HG03025 (cell line): ENCODE data around the gene PGGHG.
A peak's percentile ranks its signal among the peaks of the same experiment; 100 is the strongest.

Source experiments
- ATAC-seq: cut with Tn5 transposase; IDR thresholded peaks from one replicate; pipeline ENCODE4 v1.9.1; 2021; ENCODE audit warnings: mild to moderate bottlenecking, moderate library complexity; ENCODE audit not compliant: unreplicated experiment, low FRiP score

The PGGHG gene

DNA sequence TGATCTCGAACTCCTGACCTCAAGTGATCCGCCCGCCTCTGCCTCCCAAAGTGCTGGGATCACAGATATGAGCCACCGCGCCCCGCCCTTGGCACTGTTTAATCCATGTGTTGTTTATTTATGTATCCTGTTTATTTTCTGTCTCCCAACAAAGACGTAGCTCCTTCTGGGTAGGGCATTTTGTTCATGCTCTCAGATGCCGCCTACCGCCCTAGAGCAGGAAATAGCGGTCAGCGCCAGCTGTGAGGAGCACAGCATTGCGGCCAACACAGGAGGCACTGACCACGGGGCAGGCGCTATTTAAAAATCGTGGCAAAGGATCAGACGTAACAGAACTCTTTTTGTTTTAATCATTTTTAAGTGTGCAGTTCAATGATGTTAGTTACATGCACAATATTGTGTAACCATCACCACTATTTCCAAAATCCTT, 20.2 kb upstream of the PGGHG start:
- ATAC-seq = peak; percentile 45

DNA sequence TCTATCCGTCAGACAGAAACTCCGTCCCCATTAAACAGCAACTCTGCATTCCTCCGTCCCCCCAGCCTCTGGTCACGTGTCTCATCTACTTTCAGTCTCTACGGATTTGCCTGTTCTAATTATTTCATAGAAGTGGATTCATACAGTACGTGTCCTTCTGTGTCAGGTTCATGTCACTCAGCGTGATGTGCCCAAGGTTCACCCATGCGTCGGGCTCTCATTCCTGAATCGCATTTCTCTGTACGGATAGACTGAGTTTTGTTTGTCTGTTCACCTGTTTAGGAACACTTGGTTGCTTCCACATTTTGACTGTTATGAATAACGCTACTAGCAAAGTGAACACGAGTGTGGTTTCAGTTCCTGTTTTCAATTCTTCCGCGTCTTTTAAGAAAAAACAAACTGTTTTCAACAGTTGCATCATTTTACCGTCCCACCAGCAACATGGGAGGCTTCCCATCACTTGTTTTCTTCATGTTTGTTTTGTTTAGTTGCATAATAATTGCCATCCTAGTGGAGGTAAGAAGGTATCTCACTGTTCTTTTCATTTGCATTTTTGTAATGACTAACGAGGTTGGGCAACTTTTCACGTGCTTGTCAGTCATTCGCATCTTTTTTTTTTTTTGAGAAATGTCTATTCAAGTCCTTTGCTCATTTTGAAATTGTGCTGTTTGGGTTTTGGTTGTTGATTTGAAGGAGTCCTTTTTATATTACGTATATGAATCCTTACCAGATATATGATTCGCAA, 19.6 kb upstream of the PGGHG start:
- peak; percentile 66 for ATAC-seq

DNA sequence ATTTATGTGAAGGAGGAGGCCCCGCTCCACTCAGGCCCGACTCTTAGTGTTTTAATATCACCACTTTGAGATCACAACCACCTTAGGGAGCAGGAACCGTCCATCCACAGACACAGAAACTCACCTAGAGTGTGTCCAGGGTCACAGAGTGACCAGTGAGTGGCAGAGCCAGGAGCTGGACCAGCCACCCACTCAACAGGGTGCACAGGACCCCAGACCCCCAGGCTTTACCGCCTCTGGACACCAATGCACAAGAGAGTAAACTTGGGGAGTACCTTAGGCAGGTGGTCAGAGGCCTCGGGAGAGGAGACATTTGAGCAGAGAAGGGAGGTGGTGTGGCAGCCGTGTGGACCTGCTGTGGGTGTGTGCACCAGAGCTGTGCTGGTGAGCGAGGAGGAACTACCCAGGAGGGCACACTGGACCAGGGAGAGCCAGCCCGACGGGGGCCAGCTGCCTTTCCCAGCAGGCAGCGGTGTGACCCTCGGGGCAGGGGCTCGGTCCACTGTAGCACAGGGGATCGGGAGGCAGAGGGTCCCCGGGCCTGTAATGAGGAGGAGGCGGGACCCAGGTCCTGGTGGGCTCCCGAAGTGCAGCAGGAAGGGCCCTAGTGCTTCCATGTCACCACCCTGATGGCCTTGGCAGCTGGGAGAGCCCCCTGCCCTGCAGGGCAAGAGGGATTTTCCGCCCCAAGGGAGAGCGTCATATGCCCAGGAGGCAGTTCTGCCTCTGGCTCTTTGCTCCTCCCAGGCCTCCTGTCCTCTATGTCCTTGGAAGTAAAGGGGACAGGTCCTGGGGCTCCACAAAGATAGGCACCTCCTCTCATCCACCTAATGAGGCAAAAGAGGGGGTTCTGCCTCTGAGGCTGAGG, 18.2 kb upstream of the PGGHG start:
- ATAC-seq = no peak

DNA sequence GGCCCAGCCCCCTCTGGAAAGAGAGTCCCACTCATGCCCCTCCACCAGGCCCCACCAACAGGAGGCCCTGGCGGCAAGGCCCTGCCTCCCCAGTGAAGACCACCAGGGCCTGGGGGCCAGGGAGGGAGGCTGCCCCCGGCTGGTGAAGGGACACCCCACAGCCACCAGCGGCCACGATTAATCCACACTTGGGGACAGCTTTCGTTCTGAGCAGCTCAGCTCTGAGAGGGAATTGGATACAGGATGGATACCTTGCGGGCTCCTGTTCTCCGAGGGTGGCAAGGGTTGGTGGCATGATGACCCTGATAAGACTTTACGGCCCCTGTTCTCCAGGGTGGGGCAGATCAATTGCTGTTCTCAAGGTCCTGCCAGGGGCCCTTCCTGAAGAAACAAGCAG, 17.6 kb upstream of the PGGHG start:
- ATAC-seq = no peak

DNA sequence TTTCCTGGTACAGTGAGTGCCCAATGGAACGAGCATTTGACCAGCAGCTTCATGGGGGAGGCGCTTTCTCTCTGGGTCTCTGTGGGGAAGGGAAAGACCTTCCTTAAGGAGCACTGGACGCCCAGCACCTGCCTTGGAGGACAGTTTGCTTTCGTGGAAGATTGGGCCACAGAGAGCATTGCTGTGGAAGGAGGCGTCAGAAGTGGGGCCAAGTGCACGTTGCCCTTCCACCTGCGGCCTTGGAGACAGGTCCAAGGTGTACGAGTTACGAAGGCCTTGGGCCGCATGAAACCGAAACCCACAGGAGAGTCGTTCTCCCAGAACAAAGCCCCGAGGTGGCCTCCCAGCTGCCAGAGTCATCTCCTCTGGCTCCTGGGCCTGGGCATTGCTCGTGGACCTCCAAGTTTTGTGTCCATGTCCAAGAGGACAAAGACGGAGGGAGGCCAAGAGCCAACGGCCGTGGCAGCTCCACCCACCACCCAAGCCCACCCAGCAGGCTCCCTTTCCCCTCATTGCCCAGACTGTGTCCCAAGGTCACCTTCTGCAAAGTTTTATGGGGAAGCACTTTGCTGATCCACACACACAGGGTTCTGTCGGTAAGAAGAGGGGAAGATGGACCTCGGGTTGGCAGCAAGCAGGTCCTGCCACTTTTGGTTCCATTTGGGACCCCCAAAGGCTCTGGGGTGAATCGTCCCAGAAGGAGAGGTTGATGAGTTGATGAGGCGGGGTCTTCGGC, 16.6 kb upstream of the PGGHG start:
- ATAC-seq = no peak

DNA sequence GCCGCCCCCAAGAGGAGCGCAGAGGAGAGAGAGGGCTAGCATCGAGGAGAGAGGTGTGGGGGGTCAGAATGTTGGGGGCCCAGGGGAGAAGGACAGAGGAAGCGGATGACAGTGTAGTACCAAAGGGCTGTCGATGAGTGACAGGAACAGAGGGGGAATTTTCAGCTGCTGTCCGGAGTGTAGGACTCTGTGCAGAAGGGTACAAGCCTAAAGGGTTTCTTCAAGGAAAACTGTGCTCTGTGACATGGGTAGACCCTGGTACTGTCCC, 16.1 kb upstream of the PGGHG start:
- ATAC-seq = no peak

DNA sequence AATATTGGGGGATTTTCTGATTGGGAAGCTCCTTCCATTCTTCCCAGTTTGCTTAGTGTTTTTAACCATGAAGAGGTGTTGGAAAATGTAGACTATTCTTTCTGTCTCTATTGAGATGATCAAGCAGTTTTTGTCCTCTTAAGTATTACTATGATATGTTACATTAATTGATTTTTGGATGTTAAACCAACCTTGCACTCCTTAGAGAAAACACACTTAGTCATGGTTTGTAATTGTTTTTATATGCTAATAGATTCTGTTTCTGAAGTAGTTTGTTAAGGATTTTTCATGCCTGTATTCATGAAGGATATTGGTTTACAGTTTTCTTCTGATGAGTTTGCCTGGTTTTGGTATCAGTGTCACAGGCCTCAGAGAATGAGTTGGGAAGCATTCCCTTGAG, 12.7 kb upstream of the PGGHG start:
- ATAC-seq = no peak

DNA sequence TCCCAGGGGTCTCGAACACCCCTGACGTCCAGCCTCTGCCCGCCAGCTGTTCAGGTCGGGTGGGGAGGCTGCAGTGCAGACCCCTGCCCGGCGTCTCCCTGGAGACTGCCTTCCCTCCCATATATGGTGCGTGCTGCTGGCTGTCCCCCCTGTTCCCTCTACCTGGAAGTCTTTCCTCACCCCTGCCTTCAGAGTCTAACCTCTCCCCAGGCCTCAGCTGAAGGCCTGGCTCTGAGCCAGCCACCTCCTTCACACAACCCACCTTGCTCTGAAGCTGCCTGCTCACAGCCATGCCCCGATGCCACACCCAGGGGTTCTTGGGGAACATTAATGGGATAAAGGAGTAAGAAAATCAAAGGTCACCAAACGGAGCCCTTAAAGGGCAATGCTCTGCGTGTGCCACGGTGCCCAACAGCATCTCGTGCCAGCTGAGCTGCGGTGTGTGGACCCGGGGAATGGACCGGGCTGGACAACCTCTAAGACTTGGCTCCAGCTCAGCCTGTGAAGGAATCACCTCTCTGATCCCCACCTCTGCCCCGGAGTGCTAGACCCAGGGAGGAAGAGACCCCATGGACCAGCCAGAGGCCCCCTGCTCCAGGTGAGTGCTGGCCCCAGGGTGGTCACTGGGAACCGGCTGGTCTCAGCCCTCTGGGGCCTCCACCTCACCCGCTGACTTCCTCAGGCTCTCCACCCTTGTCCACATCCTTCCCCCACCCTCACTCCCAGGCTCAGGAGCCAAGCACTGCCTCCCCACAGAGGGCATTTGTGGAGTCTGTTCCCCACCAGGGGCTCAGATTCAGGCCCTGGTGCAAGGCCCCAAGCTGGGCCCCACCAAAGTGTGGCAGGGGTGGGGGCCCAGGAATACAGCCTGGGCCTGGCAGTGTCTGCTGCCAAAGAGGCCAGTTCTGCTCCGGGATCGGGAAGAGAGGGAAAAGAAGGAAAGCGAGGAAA, 10.7 kb upstream of the PGGHG start, which contains the start of gene NLRP6:
Gene NLRP6 (plus strand): TSS at position 407 of the 951 bp plus-strand sequence. CDS start 163 bp downstream, at position 570.
- no peak for ATAC-seq

DNA sequence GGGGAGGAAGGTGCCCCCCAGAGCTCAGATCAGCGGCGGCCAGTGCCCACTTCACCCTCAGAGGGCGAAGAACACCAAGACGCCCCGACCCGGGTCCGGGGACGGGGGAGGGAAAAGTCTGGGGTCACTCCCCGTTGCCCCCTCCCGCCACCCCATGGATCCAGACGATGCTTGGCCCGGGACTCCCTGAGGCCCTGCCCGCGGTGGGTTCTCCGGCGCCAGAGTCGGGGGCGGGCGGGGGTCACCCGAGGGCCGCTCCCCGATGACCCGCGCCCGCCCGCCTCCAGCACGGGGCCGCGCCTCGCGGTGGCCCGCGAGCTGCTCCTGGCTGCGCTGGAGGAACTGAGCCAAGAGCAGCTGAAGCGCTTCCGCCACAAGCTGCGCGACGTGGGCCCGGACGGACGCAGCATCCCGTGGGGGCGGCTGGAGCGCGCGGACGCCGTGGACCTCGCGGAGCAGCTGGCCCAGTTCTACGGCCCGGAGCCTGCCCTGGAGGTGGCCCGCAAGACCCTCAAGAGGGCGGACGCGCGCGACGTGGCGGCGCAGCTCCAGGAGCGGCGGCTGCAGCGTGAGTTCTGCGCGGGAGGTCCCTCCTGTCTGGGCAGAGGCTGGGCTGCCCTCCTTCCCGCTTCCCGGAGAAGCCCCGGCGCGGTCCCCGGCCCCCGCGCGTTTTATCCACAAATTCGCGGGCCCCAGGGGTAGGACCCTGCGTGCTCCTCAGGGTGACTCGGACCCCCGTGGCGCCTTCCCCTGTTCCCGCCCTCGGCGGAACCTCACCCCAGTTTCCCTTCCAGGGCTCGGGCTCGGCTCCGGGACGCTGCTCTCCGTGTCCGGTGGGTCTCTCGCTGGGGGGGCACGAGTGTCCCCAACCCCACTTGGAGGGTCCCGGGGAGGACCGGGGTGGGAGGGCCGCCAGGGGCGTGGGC, 9.6 kb upstream of the PGGHG start:
- no peak for ATAC-seq

DNA sequence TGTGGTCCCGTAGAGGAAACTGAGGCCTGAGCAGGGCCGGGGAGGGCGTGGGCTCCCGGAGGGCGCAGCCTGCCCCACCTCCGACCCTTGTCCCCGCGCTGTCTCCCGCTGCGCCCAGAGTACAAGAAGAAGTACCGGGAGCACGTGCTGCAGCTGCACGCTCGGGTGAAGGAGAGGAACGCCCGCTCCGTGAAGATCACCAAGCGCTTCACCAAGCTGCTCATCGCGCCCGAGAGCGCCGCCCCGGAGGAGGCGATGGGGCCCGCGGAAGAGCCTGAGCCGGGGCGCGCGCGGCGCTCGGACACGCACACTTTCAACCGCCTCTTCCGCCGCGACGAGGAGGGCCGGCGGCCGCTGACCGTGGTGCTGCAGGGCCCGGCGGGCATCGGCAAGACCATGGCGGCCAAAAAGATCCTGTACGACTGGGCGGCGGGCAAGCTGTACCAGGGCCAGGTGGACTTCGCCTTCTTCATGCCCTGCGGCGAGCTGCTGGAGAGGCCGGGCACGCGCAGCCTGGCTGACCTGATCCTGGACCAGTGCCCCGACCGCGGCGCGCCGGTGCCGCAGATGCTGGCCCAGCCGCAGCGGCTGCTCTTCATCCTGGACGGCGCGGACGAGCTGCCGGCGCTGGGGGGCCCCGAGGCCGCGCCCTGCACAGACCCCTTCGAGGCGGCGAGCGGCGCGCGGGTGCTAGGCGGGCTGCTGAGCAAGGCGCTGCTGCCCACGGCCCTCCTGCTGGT, 8.8 kb upstream of the PGGHG start:
- no peak for ATAC-seq

DNA sequence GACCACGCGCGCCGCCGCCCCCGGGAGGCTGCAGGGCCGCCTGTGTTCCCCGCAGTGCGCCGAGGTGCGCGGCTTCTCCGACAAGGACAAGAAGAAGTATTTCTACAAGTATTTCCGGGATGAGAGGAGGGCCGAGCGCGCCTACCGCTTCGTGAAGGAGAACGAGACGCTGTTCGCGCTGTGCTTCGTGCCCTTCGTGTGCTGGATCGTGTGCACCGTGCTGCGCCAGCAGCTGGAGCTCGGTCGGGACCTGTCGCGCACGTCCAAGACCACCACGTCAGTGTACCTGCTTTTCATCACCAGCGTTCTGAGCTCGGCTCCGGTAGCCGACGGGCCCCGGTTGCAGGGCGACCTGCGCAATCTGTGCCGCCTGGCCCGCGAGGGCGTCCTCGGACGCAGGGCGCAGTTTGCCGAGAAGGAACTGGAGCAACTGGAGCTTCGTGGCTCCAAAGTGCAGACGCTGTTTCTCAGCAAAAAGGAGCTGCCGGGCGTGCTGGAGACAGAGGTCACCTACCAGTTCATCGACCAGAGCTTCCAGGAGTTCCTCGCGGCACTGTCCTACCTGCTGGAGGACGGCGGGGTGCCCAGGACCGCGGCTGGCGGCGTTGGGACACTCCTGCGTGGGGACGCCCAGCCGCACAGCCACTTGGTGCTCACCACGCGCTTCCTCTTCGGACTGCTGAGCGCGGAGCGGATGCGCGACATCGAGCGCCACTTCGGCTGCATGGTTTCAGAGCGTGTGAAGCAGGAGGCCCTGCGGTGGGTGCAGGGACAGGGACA, 8.0 kb upstream of the PGGHG start:
- ATAC-seq = no peak

DNA sequence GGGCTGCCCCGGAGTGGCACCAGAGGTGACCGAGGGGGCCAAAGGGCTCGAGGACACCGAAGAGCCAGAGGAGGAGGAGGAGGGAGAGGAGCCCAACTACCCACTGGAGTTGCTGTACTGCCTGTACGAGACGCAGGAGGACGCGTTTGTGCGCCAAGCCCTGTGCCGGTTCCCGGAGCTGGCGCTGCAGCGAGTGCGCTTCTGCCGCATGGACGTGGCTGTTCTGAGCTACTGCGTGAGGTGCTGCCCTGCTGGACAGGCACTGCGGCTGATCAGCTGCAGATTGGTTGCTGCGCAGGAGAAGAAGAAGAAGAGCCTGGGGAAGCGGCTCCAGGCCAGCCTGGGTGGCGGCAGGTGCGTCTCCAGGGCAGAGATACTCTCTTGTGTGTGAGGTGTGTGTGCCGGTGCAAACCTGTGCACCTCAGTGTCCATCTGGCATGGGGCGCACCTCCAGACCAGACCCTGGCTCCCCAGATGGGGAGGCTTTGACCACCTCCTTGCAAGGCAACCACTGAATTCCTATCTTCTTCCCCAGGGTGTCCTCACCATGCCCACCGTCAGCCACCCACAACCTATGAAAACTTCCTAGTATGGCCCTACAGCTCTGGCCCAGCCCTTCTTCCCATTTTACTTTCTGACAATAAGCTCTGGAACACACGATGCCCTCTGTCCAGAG, 7.3 kb upstream of the PGGHG start:
- no peak for ATAC-seq

DNA sequence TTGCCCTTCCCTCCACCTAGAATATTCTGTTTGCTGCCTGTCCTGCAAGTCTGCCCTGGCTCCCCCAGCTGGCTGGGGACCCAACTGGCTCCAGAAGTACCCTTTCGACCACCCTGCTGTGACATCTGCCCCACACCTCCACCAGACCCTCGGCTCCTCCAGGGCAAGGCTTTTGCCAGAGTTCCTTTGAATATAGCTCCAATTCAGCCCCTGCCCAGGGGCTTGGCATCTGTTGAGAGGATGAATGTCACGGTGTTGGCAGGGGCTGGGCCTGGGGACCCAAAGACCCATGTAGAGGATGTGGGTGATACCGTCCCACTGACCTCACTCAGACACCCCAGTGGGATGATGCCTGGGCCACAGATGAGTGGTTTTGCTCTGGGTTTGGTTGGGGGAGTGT, 6.8 kb upstream of the PGGHG start:
- no peak for ATAC-seq

DNA sequence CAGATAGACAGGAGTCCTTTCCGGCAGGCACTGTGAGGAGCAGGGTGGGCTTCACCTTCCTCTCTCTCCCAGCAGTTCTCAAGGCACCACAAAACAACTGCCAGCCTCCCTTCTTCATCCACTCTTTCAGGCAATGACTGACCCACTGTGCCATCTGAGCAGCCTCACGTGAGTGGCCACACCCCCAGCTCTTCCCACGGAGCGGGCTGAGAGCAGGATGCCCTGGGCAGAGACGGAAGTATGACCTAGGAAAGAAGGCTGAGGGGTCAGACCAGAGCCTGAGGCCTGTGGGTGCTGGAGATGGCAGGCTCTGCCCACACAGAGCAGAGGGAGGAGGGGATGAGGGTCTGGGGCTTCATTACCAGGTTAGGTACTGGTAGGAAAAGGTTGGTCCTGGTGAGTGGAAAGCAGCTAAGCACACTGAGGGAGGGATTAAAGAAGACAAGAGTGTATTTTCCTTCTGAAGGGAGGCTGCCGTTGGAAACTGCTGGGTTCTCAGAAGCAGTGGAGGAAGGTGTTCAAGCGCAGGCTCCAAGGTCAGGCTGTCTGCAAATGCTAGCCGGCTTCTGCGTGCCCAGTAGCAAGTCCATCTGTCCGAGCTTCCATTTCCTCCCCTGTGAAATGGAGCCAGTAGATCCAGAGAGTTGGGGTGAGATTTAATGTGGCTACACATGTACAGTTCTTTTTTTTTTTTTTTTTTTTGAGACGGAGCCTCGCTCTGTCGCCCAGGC, 6.1 kb upstream of the PGGHG start:
- ATAC-seq = no peak

DNA sequence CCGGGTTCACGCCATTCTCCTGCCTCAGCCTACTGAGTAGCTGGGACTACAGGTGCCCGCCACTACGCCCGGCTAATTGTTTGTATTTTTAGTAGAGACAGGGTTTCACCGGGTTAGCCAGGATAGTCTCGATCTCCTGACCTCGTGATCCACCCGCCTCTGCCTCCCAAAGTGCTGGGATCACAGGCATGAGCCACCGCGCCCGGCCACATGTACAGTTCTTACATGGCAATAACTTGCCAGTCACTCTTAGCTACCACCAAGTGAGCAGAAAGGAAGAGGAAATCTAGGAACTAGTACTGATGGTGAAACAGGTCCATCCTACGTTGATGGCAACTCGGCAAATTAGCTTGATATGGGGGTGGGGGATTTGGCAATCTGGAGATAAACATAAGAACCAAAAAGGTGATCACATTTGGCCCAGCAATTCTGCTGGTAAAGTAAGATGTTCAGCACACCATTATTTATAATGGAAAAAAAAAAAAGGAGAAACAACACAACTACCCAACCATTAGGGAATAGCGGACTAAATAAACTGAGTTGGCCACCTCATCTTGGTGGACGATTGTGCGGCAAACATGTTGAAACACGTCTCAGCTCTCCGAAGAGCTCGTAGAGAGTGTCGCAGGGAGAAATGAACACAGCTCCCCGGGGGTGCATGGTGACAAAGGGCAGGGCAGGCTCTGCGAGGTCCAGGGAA, 5.4 kb upstream of the PGGHG start:
- ATAC-seq = no peak
